Ovary (tissue), 3 donors: ENCODE results near the gene DLK1.

Experiments
- CTCF ChIP-seq, 3 donors: fragments of 450-650 bp in 2 of 3; fragments of 200-600 bp in 1 of 3; IDR thresholded peaks; one replicate each; pipeline versions ENCODE4 v1.5.1 to v1.8.0; 2016 to 2022; ENCODE audit warnings: antibody characterized with exemption in 3 of 3, mild to moderate bottlenecking in 1 of 3
- EP300 ChIP-seq: sonication (generic); formaldehyde crosslinking; IDR thresholded peaks from one replicate; pipeline ENCODE4 v1.6.1; 2017; ENCODE audit warnings: antibody characterized with exemption
- POLR2A ChIP-seq: fragments of 450-650 bp; IDR thresholded peaks from one replicate; pipeline ENCODE4 v1.6.1; 2017; ENCODE audit warnings: antibody characterized with exemption, mild to moderate bottlenecking, moderate library complexity
- donor health status: DM: no; HTN: no; CAD: no.

DNA sequence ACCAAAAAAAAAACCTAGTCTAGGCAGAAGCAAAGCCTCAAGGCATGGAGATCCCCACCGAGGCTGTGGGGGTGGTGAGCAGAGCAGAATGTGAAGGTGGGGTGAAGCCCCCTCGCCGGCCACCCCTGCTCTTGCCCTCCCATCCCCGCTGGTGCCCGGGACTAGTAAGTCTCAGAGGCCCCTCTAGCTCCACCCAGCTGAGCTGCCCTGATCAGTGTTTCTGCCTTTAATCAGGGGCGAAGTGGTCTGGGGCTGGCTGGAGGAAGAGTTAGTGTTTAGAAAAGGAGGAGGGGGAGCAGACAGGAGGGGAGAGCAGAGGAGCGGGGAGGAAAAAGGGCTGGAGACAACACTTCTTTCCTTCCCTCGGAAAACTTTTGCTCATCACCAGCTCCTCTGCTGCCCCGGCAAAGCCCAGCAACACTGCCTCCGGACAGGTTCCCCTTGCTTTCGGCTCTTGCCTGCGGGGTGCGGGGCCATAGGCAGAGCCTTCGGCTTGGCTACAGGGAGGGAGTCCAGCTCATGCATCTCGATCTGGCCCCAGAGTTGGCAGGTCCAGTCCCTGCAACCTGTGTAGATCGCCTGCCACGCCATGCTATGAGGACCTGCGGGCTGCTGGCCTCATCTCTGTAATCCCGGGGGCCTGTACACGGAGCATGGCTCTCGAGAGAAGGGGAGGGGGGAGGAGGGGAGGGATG lies 3.4 kb upstream of the DLK1 start:
- TF ChIP-seq CTCF (IDR thresholded peaks at IDR 0.05) (no peak), EP300 (no peak), POLR2A (no peak)
